Fibroblast of skin of right biceps (primary cell): ENCODE results near the gene CARS1.

ENCODE experiments used
- DNase-seq: peaks from one replicate; pipeline ENCODE4 v3.0.0-alpha.2; 2013

Gene CARS1

DNA sequence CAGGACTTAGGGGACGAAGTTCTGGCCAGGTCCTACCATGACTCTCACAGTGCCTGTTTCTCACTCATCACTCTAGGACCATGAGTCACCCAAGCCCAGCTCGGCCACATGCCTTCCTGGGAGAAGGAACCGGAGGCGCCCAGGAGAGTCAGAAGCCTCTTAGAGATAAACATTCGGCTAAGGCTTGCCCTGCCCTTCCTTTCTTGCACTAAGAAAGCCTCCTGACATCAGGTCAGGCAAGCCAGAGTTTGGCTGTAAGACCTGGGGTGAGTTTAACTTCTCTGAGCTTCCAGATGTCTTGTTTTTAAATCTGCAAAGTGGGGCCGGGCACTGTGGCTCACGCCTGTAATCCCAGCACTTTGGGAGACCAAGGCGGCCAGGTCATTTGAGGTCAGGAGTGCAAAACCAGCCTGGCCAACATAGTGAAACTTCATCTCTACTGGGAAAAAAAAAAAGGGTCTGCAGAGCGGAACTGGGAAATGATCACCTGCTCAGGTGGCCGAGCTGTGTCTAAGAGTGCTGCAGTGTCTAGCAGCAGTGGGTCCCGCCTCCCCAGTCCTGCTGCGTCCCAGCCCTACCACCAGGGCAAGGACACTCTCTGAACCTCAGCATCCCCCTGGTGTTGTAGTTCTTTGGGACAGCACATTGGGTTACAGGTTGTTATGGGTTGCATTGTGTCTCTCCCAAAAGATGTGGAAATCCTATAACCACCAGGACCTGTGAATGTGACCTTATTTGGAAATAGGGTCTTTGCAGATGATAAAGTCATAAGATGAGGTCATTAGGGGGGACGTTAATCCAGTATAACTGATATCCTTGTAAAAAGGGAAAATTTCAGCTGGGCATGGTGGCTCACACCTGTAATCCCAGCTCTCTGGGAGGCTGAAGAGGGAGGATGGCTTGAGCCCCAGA lies 1.8 kb upstream of the CARS1 start:
- peak; percentile 63 for DNase-seq

DNA sequence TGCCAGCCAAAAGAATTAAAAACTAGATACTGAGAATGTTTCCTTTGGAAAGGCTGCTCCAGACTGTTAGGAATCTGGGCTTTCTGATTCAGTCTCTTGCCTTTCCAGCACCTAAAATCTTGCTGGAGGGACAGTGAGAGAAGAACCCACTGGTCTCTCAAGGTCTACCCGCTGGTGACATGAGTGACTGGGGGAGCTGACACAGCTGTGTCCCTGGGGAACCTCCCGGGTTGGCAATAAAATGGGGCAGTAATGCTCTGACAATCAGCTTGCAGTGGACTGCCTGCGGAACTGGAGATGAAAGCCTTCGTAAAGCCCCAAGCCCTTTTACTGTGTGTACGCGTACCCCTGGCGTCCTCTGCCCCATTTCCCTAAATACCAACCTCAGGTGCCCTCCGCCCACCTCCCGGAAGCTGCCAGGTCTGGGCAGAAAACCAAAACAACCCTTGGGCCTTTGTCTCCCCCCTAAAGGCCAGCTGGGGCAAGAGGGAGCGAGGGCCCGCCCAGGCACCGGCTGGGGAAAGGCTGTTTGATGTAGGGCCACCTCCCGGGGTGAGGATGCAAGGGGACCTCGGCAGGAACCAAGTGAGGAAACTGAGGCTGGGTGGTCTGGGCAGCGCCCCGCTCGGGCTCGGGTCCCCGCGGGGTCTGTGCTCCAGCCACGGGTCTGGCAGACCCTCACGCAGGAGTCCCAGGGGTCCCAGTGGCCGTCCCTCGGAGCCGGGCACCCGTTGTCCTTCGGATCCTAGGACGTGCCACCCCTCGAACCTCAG lies 741 bp downstream of the CARS1 start:
- DNase-seq = peak; percentile 6

DNA sequence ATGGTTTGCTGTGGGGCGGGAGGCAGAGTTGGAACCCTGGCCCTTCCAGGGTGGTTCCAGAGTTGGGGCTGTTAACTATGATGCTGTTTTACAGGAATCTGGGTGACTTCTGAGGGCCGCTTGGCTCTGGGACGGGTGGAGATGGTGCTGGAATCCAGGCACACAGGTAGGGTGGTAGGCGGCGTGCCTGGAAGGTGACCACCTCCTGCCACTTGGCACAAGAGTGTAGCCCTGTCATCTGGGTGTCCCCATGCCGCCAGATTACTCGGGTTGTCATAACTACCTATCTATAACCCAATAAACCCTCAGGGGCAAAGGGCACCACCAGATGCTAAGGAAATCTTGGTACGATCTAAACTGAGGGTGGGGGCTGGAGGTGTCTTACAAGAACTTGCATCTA lies 1.3 kb downstream of the CARS1 start:
- no peak for DNase-seq

DNA sequence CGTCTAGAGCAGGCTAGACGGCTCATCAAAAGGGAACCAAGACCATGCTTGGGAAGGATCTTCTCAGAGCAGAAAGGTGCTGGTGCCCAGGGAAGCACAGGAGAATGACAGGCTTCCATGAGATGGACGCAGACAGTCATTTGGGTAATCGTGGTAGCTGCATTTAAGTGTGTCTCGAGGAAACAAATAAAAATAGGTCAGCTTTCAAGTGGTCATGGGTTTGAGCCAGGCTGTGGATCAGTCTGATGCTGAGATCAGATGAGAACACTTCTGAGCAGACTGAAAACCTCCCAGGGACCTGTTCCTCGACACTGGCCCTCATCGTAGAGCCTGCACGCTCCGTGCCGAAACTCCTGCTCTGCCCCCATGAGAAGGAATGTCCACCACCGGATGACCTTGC lies 4.7 kb downstream of the CARS1 start:
- no peak for DNase-seq

DNA sequence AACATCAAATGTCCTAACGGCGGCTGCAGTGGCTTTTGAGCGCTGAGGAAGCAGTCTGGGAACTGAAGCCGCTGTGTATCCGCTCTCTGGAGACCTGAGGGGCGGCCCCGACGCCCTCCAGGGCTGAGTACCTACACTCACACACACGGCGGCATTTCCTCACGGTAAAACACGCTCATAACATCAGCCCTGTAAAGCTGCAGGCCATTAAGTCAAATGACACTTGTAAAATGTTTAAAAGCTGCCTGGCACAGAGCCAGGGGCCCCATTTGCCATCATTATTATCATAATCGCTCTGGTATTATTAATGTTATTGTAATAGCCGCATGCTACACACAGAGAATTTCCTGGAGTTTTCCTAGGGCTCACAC lies 5.1 kb downstream of the CARS1 start:
- DNase-seq = no peak

DNA sequence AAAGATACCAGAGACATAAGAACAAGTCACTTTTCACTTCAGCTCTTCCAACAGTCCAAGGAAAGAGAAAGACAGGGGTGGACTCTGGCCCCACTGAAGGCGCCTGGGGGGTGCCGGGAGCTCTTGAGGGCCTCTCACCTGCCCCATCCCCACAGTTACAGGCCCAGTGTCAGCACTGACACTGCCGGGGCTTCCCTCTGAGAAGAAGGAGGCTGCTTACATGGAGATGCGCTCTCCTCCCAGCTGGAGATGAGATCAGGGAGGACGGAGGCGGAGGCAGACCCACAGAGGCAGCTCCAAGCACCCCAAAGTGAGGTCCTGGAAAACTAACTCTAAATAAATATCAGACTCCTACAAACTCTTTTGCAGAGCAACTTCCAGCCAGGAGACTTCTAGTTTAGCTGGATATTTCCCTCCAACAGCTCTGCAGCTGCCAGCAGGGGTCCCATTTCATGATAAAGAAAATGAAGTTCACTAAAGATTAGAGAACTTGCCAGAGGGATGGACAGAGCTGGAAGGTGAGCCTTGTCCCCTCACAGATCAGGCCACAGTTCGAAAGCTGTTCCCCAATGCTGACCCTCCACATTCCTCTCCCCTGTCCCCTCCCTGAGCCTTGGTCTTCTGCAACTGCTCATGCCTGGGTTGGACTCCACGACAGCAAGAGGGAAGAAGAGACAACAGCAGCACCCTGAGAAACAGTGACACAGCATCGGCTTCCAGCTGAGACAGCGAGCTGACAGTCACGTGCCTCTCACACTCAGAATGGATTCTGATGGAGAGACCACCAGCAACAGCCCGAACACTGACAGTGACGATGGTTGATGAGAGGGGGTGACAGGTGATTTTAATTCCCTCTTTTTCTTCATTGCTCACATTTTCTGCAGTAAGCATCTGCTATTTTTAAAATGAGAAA lies 5.8 kb downstream of the CARS1 start:
- DNase-seq = no peak

DNA sequence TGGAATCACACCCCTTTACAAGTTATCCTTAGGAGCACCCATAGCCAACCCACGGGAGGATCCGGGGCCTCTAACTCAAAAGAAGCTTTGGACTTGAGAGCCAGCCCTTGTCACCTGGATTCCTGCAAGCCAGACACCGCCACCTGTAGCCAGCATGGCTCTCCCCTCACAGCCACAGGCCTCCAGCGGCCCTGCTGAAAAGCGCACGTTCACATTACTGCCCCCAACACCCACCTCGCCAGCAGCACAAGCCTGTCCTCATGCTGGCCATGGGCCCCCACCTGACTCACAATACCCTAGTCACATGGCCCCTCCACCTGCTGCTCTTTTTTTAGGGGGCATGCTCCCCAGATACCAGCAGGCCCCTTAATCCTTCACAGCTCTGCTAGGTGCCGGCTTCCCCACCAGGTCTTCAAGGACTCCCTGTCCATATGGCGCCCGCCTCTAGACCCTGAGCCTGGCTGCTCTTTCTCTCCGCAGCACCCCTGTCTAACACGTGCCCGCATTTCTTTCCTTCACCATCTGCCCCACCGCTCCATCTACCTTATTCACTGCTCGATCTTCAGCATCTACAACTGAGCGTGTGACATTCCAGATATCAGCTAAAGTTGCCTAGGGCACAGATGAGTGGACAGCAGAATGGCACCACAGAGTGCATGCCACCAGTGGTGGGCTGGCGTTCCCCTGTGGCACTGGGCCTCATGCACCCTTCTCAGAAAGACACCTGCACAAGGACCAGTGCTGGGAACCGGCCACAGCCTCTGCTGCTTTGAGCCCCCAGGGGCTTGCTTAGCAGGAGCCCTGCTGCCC lies 6.6 kb downstream of the CARS1 start:
- DNase-seq = no peak

DNA sequence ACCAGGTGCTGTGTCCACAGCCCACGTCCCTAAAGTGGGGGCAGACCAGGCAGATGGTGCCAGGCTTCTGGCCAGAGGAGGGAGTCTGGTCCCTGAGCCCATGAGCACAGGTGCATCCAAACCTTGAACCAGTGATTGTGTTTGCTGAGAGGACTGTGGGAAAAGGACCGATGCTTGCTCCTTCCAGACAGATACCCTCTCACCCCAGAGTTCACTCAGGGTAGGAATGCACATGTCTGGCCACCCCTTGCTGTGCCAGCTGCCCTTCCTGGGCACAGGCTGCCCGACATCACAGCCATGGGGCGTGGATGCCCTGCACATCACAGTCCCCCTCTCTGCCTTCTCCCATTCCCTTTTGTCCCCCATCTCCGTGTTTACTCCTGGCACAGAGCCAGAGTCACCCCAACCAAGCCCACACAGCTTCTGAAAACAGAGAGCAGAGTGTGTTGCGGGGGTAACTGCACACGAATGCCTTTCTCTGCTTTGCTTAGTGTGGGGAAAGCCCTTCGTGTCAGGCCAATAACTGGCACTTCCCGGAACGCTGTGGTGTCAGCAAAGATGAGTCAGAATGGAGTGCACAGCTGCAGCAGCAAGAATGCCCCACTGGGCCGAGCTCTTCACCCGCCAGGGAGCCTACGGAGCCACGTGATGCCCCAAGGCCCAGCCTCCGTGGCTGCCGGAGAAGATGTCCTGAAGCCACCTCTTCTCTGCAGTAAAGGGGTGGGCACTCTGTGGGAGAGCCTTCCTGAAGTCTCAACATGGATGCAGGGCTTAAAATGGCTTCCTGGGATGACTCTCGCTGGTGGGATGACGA lies 7.6 kb downstream of the CARS1 start:
- DNase-seq = peak; percentile 92

DNA sequence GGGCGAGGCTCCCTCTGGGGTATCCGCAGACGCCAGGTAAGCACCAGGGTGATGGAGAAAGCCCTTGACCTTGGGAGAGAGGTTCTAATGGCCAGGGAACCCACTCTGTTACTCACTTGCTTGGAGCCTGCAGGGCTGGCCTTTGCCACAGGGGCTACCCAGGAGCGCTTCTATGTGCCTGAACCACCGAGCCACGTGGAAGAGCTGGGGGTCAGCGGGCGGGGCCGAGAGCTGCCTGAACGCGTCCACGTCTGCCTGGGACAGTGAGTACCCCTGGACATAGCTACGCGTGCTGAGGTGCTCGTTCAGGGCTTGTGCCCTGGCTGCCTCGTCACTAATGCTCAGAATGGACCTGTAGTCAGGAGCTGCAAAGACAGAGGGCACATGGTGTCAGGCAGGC lies 9.6 kb downstream of the CARS1 start:
- no peak for DNase-seq

DNA sequence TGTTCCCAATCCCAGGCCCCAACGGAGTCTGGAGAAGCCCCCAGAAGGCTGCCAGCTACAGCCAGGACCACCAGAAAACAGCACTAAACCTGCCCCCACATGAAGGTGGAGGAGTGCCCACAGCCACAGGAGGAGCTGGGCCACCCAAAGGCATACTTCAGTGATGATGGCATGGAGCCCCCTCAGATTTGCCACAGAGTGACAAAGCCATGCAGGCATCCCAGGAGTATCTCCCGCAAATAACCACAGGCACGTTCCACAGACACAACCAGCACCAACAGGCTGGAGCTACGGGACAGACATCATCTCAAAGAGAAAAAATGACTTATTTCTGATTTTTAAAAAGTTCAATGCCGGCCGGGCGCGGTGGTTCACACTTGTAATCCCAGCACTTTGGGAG lies 10.6 kb downstream of the CARS1 start:
- DNase-seq = peak; percentile 14

DNA sequence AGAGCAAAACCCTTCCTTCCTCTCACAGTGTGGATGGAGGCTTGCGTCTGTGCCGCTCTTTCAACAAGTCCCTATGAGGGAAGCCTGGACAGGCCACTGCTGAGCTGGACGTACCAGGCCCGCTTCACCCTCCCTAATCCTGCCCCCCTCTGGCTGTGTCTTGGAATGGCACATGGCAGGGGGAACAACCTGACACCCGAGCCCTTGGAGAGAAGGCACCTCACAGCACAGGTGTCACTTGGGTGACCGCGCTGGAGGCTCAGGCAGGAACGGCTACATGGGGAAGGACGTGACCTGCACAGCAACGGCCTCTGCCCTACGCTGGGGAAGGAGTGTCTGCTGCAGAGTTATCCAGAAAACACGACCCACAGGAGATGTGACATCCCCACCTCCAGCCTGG lies 11.0 kb downstream of the CARS1 start:
- DNase-seq = no peak

DNA sequence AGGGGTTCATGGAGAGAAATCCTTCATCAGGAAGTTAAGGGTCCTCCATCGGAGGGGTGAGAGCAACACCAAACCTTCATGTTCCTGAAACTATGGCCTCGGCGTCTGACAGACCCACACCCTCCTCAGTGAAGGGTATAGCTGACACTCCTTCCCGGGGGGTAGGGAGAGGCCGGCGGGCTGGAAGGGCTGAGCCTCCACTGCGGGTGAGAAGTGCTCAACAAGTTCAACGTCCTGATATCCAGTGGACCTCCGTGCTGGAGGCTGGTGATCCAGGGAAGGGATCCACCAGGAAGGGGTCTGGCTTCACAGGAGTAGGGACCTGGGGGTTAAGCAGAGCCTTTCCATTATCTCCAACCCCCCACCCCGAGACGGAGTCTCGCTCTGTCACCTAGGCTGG lies 12.3 kb downstream of the CARS1 start:
- no peak for DNase-seq

DNA sequence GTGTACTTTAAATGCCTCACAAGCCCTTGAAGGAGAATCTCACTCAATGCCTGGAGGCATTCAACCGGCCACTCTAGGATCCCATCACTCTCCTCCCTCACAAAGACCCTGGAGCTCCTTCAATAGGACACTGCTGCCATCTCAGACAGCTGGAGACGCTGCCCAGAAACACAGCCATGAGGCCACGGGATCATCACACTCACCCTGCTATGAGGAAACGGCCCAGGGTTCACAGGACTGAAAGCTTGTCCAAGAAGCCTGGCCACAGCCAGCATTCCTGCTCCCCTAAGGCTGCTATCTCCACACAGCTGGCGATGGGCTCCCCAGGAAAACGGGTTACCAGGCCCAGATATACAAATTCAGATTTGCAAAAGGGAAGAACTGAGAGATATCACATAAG lies 13.2 kb downstream of the CARS1 start:
- no peak for DNase-seq

DNA sequence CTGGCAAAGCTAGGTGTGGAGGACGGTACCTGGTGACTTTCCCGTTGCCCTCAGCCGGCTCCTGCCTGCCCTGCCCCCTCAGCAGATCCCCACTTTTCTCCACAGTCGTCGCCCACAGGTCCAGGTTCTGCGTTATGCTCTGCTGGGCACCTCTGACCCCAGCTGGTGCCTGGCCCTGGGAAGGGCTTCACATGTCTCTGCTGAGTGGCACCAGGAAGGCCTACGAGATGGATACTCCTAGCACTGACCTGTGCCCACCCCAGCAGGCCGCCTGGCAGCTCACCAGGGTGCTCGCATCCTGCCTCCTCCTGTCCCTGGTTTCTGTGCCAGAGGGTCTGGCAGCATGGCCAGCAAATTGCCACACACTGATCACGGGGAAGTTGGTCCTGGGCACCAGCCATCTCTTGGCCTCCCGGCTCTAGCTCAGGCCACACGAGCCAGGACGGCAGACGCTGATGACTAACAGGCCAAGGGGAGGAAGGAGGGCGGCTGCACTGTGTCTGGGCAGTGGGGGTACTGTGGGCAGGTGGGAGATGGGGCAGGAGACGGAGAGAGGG lies 13.8 kb downstream of the CARS1 start:
- DNase-seq = no peak

DNA sequence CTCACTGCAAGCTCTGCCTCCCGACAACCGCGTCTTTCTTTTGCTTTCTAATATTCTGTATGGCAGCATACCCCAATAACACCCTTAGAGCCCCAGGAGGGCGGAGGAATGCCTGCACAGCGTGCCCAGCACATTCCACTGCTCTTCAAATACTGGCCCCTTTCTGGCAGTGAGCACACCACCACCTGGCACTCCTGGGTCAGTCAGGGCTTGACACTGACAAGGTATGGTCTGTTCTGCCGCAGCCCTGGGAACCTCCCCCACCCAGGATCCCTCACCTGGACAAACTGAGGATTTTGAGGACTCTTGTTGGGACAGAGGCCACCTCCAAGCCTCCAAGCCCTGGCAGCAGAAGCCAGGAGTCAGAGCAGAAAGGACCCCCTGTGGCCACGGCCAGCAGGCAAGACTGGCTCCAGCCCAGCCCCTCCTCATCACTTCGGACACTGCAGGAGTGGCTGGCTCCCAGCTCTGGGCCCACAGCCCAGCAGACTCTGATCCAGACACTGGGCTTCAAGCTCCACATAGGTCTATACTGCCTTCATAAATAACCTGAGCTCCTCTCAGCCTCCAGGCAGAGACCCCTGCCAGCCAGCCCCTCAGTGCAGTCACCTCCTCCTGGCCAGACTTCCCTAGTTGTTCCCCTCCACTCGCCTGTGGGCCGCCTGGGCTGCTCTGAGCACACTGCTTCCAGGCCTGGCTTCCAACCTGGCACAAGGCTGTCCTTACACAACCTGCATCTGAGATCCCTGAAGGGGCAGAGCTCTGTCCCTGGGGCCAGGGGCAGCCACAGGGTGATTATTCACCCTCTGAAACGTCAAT lies 14.5 kb downstream of the CARS1 start:
- no peak for DNase-seq

DNA sequence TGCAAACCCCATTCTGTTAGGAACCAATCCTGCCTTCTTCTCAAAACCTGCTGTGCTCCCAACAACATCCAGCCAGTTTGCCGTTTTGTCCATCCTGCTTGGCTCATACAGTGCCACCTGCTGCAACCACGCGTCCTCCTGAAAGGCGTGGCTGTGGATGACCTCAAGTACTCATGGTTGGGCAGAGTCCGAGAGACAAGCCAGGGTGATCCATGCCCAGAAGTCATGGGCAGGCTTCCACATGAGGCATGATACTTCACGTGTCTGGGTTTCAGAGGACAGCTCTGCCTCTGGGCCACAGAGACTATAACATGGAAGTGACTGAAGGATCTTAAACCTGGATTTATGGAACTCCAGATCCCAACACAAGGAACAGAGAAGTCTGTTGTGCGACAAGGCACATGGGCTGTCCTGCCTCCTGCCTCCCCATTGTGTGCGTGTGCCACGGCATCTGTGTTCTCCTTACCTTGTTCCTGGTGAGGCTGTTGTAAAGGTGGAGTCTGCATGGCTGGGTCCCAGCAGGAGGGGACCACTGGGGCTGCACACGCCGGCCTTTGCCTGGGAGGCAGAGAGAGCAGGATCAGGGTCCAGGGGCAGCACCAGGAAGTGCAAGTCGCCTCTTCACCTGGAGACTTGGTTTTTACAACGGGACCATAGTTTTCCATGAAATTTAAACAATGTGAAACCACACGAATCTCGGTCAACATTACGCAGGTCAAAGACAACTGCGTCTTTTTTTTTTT lies 15.4 kb downstream of the CARS1 start:
- no peak for DNase-seq

DNA sequence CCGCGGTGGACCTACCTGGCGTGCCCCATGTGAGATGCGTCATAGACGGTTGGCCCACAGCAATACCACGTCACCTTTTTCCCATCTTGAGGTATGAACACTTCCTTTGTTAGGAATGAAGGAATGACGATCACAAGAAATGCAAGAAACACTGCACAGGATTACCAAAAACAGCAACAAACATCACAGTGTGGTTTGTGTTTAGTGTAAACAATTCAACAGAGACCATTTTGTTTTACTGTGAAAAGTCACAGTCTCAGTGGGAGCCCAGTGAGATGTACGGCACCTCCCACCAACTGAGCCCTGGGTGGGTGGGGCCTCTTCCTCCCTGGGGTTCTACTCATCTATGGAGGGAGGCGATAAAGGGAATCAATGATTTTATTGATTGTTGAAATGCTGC lies 16.3 kb downstream of the CARS1 start:
- DNase-seq = no peak

DNA sequence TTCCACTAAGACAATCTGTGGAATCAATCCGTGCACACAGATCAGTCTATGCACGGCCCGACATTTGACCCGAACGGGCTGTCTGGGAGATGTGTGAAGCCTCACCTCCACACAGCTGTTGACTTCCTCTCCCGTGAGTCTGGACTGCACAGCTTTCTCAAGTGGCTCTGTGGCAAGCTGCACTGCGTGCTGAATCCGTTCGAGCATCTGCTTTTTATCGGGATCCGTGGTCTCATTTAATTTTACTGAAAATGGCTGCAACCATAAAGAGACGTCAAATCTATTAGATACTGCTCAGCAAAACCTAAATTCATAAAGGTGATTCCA lies 19.3 kb downstream of the CARS1 start:
- no peak for DNase-seq
